Measurements from ENCODE around the gene FKBP5. TPM values are rescaled to one million over a fixed set of nuclear protein-coding genes. Genes with fewer than 3 reads are reported as not detected.

FKBP5 gene
- total RNA-seq, 1 experiment from 2014 or later = 33.9 TPM

GRCh38 chr6:35638679-35639078, 50.0 kb downstream of the FKBP5 start:
- H3K23ac ChIP-seq (ENCODE audit: insufficient read length, low read depth, low read length) = no peak overlapping the region
- H3K14ac ChIP-seq (ENCODE audit: insufficient read depth, low read length) = no peak overlapping the region
- peaks cover 3% of the 10 kb centered on the region for H3K4me1 ChIP-seq (ENCODE audit: insufficient read depth, low read length)
- H3K79me1 ChIP-seq (ENCODE audit: insufficient read depth, low read depth, low read length, poor library complexity, severe bottlenecking) = no peaks in the 10 kb centered on the region
- no peak overlapping the region for H4K5ac ChIP-seq (ENCODE audit: insufficient read length, low read depth, low read length)
- H4K91ac ChIP-seq (ENCODE audit: insufficient read length, low read depth, low read length) = no peak overlapping the region
- WGBS (ENCODE audit: extremely low coverage, insufficient read length, low lambda C conversion rate) = no CpG with 5 or more reads among the region's 3 CpGs
- H3T11ph ChIP-seq (ENCODE audit: low read length) = no peak overlapping the region
- H2AFZ ChIP-seq (ENCODE audit: low read length) = no peak overlapping the region
- no peaks in the 10 kb centered on the region for H3K9me3 ChIP-seq (ENCODE audit: control insufficient read depth, low read depth, low read length)
- no peak overlapping the region for H2BK15ac ChIP-seq (ENCODE audit: low read depth, low read length)
- Mint-ChIP-seq H3K27me3 (ENCODE audit: low read depth) (no peaks in the 10 kb centered on the region), H3K4me3 (no peak overlapping the region), H3K27ac (no peak overlapping the region; a peak in 2 of 7 replicates), H3K36me3 (ENCODE audit: insufficient read depth in 1 of 3, low read depth in 3 of 3) (peaks cover 2 to 26% (median 23%) of the 10 kb centered on the region in 3 experiments; a peak in 5 of 7 replicates), H3K4me1 (peaks cover 14 to 16% of the 10 kb centered on the region in 2 experiments; a peak in 3 of 4 replicates), H3K9me3 (no peaks in the 10 kb centered on the region)
- H2BK12ac ChIP-seq (ENCODE audit: insufficient read length, low read depth, low read length) = no peak overlapping the region
- no peak overlapping the region for H3K4ac ChIP-seq (ENCODE audit: low read depth, low read length)
- H3K9ac ChIP-seq (ENCODE audit: extremely low read depth, insufficient read length, low read length) = no peak overlapping the region
- H3K4me2 ChIP-seq (ENCODE audit: insufficient read depth, insufficient read length, low read length) = no peak overlapping the region
- no peak overlapping the region for H2BK120ac ChIP-seq (ENCODE audit: low read depth, low read length, poor library complexity, severe bottlenecking)
- H2BK20ac ChIP-seq (ENCODE audit: low read depth, low read length, poor library complexity, severe bottlenecking) = no peak overlapping the region
- H3K23me2 ChIP-seq (ENCODE audit: insufficient read length, low read depth, low read length, poor library complexity, severe bottlenecking) = no peaks in the 10 kb centered on the region
- H4K8ac ChIP-seq (replicated peaks; ENCODE audit: insufficient read length, low read depth, low read length) = no peak overlapping the region
- no peak overlapping the region for H3K56ac ChIP-seq (ENCODE audit: insufficient read length, low read depth, low read length)
- H3K79me2 ChIP-seq (ENCODE audit: insufficient read depth, low read length) = no peaks in the 10 kb centered on the region
- no peak overlapping the region for H3K18ac ChIP-seq (ENCODE audit: insufficient read length, low read depth, low read length)
- H4K20me1 ChIP-seq (ENCODE audit: control insufficient read depth, insufficient read depth, insufficient read length) = no peaks in the 10 kb centered on the region
- no peak overlapping the region for H2AK5ac ChIP-seq (ENCODE audit: insufficient read length, low read length)
- TF ChIP-seq, protein P1, sequence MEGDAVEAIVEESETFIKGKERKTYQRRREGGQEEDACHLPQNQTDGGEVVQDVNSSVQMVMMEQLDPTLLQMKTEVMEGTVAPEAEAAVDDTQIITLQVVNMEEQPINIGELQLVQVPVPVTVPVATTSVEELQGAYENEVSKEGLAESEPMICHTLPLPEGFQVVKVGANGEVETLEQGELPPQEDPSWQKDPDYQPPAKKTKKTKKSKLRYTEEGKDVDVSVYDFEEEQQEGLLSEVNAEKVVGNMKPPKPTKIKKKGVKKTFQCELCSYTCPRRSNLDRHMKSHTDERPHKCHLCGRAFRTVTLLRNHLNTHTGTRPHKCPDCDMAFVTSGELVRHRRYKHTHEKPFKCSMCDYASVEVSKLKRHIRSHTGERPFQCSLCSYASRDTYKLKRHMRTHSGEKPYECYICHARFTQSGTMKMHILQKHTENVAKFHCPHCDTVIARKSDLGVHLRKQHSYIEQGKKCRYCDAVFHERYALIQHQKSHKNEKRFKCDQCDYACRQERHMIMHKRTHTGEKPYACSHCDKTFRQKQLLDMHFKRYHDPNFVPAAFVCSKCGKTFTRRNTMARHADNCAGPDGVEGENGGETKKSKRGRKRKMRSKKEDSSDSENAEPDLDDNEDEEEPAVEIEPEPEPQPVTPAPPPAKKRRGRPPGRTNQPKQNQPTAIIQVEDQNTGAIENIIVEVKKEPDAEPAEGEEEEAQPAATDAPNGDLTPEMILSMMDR (conservative IDR thresholded peaks at IDR 0.05) = no peak
- H3K27ac ChIP-seq (ENCODE audit: insufficient read length, low read depth, low read length) = no peak overlapping the region
- no peak for DNase-seq
- H2BK5ac ChIP-seq (ENCODE audit: insufficient read length, low read length) = no peak overlapping the region
- H3K27me3 ChIP-seq (ENCODE audit: insufficient read depth, low read length) = no peaks in the 10 kb centered on the region
